Glutamatergic neuron (in vitro differentiated cells): ENCODE data around the gene GPHB5. TPM values are rescaled to one million over a fixed set of nuclear protein-coding genes. Genes with fewer than 3 reads are reported as not detected.

Experiments
- DNase-seq: peaks from one replicate; pipeline ENCODE4 v3.0.0; 2022
- H3K27ac Mint-ChIP-seq: one replicate; pipeline ENCODE4 v1.8.0; 2020; ENCODE audit warnings: mild to moderate bottlenecking, mixed read lengths, inconsistent platforms; ENCODE audit not compliant: unreplicated experiment
- H3K27me3 Mint-ChIP-seq: one replicate; pipeline ENCODE4 v1.8.0; 2020; ENCODE audit warnings: mild to moderate bottlenecking, moderate library complexity, mixed read lengths, inconsistent platforms; ENCODE audit not compliant: unreplicated experiment
- H3K36me3 Mint-ChIP-seq: one replicate; pipeline ENCODE4 v1.8.0; 2020; ENCODE audit warnings: mild to moderate bottlenecking, mixed read lengths, inconsistent platforms; ENCODE audit not compliant: unreplicated experiment
- H3K4me1 Mint-ChIP-seq: one replicate; pipeline ENCODE4 v1.8.0; 2020; ENCODE audit warnings: mild to moderate bottlenecking, low read depth, mixed read lengths, inconsistent platforms; ENCODE audit not compliant: unreplicated experiment
- H3K4me3 Mint-ChIP-seq: one replicate; pipeline ENCODE4 v1.8.0; 2020; ENCODE audit warnings: mild to moderate bottlenecking, mixed read lengths, inconsistent platforms; ENCODE audit not compliant: unreplicated experiment
- H3K9me3 Mint-ChIP-seq: one replicate; pipeline ENCODE4 v1.8.0; 2020; ENCODE audit warnings: mild to moderate bottlenecking, moderate library complexity, mixed read lengths, inconsistent platforms; ENCODE audit not compliant: unreplicated experiment
- total RNA-seq: library from RNA; stranded (reverse); fragmentation: NEBNext Ultra II Directional; extraction: Animal tissue kit (Norgen Biotek cat#: 25700); gene quantifications from one replicate; pipeline ENCODE4 v1.2.1, GENCODE V29; 2021; ENCODE audit not compliant: unreplicated experiment
- TF ChIP-seq, protein P1 (sequence below): fragments of 200-600 bp; sonication (generic); IDR thresholded peaks from one replicate; pipeline ENCODE4 v1.5.0; 2021; ENCODE audit not compliant: partially characterized antibody, unreplicated experiment

The GPHB5 gene
- total RNA-seq, 1 donor from 2014 or later: not detected

DNA sequence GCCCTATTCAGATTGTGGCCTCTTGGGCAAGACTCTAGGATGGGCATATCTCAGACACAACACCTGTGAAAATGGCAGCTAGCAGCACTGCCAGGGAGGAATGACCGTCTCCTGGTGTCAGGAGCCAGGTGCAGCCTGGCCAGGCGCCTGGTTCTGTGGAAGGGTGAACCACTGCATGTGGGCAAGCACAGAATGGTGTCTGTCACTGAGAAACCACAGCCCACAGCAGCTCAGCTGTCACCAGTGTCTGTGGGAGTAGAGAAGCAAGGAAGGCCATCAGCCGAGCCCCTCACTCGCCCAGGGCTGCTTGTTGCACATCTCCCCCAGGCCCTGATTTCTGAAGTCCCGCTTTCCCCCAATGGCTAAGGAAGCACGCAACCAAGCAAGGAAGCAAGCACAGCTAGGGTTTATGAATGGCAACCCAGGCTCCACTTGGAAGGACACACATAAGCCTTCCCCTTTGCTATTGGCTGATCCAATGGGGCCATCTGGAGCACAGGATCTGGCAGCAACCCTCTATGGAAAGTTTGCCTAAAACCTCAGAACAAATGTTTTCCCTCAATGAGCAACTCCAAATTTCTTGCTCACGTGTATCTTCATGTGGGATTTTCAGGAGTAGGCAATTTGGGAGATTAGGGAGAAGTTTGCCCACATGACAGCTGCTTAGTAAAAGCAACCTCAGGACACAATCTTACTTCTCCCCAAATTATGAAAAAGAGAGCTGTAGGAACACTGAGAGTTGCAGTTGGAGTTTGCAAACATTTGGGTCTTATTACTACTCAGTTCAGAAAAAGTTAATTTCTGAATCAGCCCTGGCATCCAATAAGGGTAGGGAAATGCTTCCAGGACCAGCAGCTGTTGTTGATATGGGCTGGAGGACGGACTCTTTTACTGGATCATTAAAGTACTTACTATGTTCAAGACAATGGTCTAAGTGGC, 44.7 kb downstream of the GPHB5 start:
- Mint-ChIP-seq H3K27ac (no peak overlapping the region), H3K4me1 (no peaks in the 10 kb centered on the region), H3K36me3 (no peaks in the 10 kb centered on the region), H3K9me3 (no peaks in the 10 kb centered on the region), H3K27me3 (no peaks in the 10 kb centered on the region), H3K4me3 (no peak overlapping the region)
- no peak for DNase-seq
- TF ChIP-seq, protein P1, sequence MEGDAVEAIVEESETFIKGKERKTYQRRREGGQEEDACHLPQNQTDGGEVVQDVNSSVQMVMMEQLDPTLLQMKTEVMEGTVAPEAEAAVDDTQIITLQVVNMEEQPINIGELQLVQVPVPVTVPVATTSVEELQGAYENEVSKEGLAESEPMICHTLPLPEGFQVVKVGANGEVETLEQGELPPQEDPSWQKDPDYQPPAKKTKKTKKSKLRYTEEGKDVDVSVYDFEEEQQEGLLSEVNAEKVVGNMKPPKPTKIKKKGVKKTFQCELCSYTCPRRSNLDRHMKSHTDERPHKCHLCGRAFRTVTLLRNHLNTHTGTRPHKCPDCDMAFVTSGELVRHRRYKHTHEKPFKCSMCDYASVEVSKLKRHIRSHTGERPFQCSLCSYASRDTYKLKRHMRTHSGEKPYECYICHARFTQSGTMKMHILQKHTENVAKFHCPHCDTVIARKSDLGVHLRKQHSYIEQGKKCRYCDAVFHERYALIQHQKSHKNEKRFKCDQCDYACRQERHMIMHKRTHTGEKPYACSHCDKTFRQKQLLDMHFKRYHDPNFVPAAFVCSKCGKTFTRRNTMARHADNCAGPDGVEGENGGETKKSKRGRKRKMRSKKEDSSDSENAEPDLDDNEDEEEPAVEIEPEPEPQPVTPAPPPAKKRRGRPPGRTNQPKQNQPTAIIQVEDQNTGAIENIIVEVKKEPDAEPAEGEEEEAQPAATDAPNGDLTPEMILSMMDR: no peak

GRCh38 chr14:63273129-63273528, 45.6 kb downstream of the GPHB5 start:
- Mint-ChIP-seq H3K4me1 (no peaks in the 10 kb centered on the region), H3K27ac (no peak overlapping the region), H3K4me3 (no peak overlapping the region), H3K9me3 (no peaks in the 10 kb centered on the region), H3K27me3 (no peaks in the 10 kb centered on the region), H3K36me3 (no peaks in the 10 kb centered on the region)
- TF ChIP-seq, protein P1: no peak
- no peak for DNase-seq

GRCh38 chr14:63269561-63270225, 49.0 kb downstream of the GPHB5 start:
- Mint-ChIP-seq H3K9me3 (no peaks in the 10 kb centered on the region), H3K4me1 (no peaks in the 10 kb centered on the region), H3K27me3 (no peaks in the 10 kb centered on the region), H3K27ac (no peak overlapping the region), H3K4me3 (no peak overlapping the region), H3K36me3 (no peaks in the 10 kb centered on the region)
- TF ChIP-seq, protein P1: no peak
- DNase-seq: no peak

DNA sequence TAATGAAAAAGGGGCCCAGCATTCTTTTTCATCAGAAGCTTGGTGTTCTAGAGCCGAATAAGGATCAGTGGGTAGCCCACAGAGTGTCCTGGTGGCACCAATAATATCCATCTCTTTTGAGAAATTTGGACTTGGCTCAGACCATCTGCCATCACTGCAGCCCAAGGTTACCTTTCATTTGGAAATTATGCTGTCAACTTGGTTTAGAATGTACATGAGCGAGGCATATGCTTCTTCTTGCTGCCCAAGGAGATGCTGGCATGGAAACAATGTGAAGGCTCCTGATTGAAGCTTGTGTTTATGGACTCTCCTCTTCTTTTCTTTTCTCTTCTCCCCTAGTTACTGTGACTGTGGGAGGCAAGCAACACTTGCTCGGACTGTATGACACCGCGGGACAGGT, 50.0 kb downstream of the GPHB5 start:
- Mint-ChIP-seq H3K27me3 (no peaks in the 10 kb centered on the region), H3K4me1 (no peaks in the 10 kb centered on the region), H3K36me3 (no peaks in the 10 kb centered on the region), H3K9me3 (no peaks in the 10 kb centered on the region), H3K27ac (no peak overlapping the region), H3K4me3 (no peak overlapping the region)
- TF ChIP-seq, protein P1: no peak
- DNase-seq: no peak

DNA sequence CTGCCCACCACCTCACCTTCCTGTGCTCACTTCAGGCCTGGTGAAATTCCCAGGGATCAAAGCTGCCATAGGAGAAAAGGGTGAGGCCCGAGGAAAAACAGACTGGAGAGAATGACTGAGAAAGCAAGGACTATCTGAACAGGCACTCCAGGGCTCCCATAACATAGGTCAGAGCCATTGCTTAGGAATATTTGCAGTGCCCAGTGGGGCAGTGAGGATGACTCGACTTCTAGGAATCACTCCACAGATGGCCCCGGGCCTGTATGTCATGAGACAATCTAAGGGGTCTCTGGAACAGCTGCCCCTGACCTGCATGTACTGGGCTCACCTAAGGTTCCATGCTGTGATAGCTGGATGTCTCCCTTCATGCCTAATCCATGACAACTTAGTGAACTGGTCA, 51.6 kb downstream of the GPHB5 start:
- Mint-ChIP-seq H3K4me1 (no peaks in the 10 kb centered on the region), H3K27ac (no peak overlapping the region), H3K4me3 (no peak overlapping the region), H3K27me3 (no peaks in the 10 kb centered on the region), H3K36me3 (no peaks in the 10 kb centered on the region), H3K9me3 (no peaks in the 10 kb centered on the region)
- TF ChIP-seq, protein P1: no peak
- DNase-seq: no peak
